ENCODE results near the gene CD300C. TPM values are rescaled to one million over a fixed set of nuclear protein-coding genes. Genes with fewer than 3 reads are reported as not detected.

Gene CD300C
- total RNA-seq, 2 donors from 2014 or later, result 0.35 to 1.1 TPM

DNA sequence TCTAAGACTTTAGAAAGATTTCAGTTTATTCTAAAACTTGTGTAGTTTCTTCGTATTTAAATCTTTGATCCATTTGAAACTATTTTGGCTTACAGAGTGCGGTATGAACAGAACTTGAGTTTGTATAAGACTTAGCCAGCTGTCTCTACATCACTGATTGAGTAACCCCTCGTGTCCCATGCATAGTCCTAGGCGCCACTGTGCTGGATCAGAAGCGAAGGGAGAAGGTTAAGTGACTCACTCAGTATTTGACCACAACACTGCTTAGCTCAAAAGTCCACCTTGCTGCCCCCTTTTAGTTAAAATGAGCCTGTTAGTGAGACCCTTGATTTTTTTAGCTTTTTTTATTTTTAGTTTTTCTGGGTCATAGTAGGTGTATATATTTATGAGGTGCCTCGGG, 43.1 kb downstream of the CD300C start:
- H3K27ac ChIP-seq, result no peak overlapping the region
- no peaks in the 10 kb centered on the region for H3K4me1 ChIP-seq
- H3K36me3 ChIP-seq, result no peaks in the 10 kb centered on the region
- H3K9me3 ChIP-seq, result no peaks in the 10 kb centered on the region
- no peak for DNase-seq
- no peak overlapping the region for H3K4me3 ChIP-seq
- TF ChIP-seq, protein P1, sequence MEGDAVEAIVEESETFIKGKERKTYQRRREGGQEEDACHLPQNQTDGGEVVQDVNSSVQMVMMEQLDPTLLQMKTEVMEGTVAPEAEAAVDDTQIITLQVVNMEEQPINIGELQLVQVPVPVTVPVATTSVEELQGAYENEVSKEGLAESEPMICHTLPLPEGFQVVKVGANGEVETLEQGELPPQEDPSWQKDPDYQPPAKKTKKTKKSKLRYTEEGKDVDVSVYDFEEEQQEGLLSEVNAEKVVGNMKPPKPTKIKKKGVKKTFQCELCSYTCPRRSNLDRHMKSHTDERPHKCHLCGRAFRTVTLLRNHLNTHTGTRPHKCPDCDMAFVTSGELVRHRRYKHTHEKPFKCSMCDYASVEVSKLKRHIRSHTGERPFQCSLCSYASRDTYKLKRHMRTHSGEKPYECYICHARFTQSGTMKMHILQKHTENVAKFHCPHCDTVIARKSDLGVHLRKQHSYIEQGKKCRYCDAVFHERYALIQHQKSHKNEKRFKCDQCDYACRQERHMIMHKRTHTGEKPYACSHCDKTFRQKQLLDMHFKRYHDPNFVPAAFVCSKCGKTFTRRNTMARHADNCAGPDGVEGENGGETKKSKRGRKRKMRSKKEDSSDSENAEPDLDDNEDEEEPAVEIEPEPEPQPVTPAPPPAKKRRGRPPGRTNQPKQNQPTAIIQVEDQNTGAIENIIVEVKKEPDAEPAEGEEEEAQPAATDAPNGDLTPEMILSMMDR (IDR thresholded peaks at IDR 0.05), result no peak
- H3K27me3 ChIP-seq, result no peaks in the 10 kb centered on the region
- H3K9ac ChIP-seq (ENCODE audit: low read depth in 2 of 2, low read length in 2 of 2), result no peak overlapping the region
- intact Hi-C loops (cut with DNase I), result no loop called here

DNA sequence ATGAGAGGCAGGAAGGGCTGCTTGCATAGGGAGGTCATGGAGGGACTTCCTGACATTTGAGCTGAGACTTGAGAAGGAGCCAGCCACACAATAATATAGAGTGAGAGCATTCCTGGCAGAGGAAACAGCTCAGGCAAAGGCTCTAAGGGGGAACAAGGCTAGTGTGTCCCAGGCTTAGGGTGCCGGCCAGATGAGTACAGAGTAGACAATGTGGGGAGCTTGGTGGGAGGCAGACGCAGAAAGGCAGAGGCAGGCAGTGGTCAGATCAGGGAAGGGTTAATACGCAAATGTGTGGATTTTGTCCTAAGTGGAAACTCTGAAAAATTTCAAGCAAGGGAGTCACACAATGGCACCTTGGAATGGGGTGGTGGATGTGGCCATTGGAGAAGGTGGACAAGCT, 45.9 kb downstream of the CD300C start:
- intact Hi-C loops (cut with DNase I), result no loop called here
- no peak for DNase-seq

DNA sequence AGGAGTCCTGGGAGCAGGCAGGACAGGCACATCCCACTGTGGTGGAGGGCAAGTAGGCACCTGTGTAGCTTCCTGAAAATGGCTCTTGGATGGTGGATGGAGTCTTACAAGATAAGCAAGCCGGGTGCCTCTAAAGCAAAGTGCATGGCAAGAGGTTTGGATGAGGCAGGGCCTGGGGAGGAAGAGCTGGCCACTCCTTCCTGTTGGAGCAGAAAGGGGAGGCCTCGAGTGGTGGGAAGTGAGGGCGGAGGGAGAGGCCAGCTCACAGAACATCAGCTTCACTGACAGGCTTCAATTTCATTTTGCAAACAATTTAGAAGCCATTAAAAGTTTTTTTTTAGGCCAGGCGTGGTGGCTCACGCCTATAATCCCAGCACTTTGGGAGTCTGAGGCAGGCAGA, 48.4 kb downstream of the CD300C start:
- H3K36me3 ChIP-seq, result no peaks in the 10 kb centered on the region
- H3K4me3 ChIP-seq, result no peak overlapping the region
- no peaks in the 10 kb centered on the region for H3K27me3 ChIP-seq
- DNase-seq, result no peak
- intact Hi-C loops (cut with DNase I), result no loop called here
- H3K9me3 ChIP-seq, result no peaks in the 10 kb centered on the region
- no peak overlapping the region for H3K9ac ChIP-seq (ENCODE audit: low read depth in 2 of 2, low read length in 2 of 2)
- TF ChIP-seq, protein P1 (IDR thresholded peaks at IDR 0.05), result no peak
- no peak overlapping the region for H3K27ac ChIP-seq
- H3K4me1 ChIP-seq, result no peaks in the 10 kb centered on the region

More for the DNA sequence above, 45.9 kb downstream of the CD300C start:
- H3K9ac ChIP-seq (ENCODE audit: low read depth in 2 of 2, low read length in 2 of 2), result no peak overlapping the region
- no peak overlapping the region for H3K4me3 ChIP-seq
- H3K9me3 ChIP-seq, result no peaks in the 10 kb centered on the region
- TF ChIP-seq, protein P1 (IDR thresholded peaks at IDR 0.05), result no peak
- H3K27ac ChIP-seq, result no peak overlapping the region
- H3K36me3 ChIP-seq, result no peaks in the 10 kb centered on the region
- H3K27me3 ChIP-seq, result no peaks in the 10 kb centered on the region
- H3K4me1 ChIP-seq, result no peaks in the 10 kb centered on the region

DNA sequence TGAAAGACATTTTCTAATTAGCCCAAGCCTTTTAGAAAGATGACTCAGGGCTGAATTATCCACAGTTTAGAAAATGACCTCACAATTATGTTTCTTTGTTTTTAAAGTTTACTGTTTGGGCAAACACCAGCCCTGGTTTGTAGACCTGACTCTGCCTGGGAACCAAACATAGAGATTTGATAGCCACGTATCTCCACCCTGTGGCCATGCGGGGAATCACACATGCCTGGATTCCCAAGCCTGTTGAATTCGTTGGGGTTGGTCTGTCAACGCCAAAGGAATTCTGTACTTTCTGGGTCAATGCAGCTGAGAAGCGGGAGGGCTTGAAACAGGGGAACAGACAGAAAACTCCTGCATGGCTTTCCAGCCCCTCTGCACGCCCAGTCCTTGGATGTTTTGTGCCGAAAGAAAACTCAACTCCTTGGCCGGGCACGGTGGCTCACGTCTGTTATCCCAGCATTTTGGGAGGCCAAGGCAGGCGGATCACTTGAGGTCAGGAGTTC, 52.5 kb downstream of the CD300C start:
- no peaks in the 10 kb centered on the region for H3K36me3 ChIP-seq
- no peak overlapping the region for H3K4me3 ChIP-seq
- intact Hi-C loops (cut with DNase I), result loop anchor here (2.0 kb wide), 1 partner anchor 125 kb away; no protein-coding TSS in a partner anchor
- TF ChIP-seq, protein P1 (IDR thresholded peaks at IDR 0.05), result peak; percentile 94
- H3K27ac ChIP-seq, result no peak overlapping the region
- H3K9ac ChIP-seq (ENCODE audit: low read depth in 2 of 2, low read length in 2 of 2), result no peak overlapping the region
- H3K27me3 ChIP-seq, result no peaks in the 10 kb centered on the region
- H3K4me1 ChIP-seq, result no peaks in the 10 kb centered on the region
- peak; percentile 78 for DNase-seq
- no peaks in the 10 kb centered on the region for H3K9me3 ChIP-seq

DNA sequence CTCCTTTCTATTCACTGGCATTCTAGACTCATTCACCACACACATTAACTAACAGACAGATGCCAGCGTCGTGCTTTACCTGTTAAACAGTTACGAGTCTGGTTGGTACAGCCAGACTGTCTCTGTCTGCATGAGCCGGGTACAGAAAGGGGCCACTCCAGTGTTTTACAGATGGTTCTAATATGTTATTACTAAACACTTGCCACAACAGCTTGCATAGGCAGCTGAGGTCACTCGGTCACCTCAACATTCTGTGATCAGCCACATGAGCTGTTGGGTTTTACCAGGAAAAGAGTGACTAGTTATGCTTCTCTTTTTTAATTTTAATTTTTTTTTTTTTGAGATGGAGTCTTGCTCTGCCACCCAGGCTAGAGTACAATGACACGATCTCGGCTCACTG, 54.3 kb downstream of the CD300C start:
- TF ChIP-seq, protein P1 (IDR thresholded peaks at IDR 0.05), result no peak
- H3K9ac ChIP-seq (ENCODE audit: low read depth in 2 of 2, low read length in 2 of 2), result no peak overlapping the region
- H3K4me1 ChIP-seq, result no peaks in the 10 kb centered on the region
- intact Hi-C loops (cut with DNase I), result loop anchor here (2.0 kb wide), 1 partner anchor 123 kb away; no protein-coding TSS in a partner anchor
- no peak overlapping the region for H3K27ac ChIP-seq
- H3K9me3 ChIP-seq, result no peaks in the 10 kb centered on the region
- no peaks in the 10 kb centered on the region for H3K36me3 ChIP-seq
- DNase-seq, result no peak
- H3K4me3 ChIP-seq, result no peak overlapping the region
- H3K27me3 ChIP-seq, result no peaks in the 10 kb centered on the region

Other genes with a start within 250 kb of the CD300C start
- 1 to 10 TPM; 2.6 to 3.2 TPM for gene KIF19, start 219.9 kb downstream of the CD300C start, total RNA-seq
- under 1 TPM in 1 of 2 donors, not detected in 1; 0.22 TPM for gene BTBD17, start 184.2 kb downstream of the CD300C start, total RNA-seq
- under 1 TPM; 0.35 to 0.74 TPM for gene GPR142, start 178.6 kb downstream of the CD300C start, total RNA-seq
- gene GPRC5C, start 114.0 kb downstream of the CD300C start, total RNA-seq, result 100 to 1,000 TPM; 139 to 193 TPM
- 1 to 10 TPM; 3.1 to 5.6 TPM for gene CD300A, start 79.5 kb downstream of the CD300C start, total RNA-seq
- under 1 TPM in 1 of 2 donors, not detected in 1; 0.69 TPM for gene CD300LB, start 14.6 kb downstream of the CD300C start, total RNA-seq
- under 1 TPM in 1 of 2 donors, not detected in 1; 0.45 TPM for gene CD300H, start 21.4 kb upstream of the CD300C start, total RNA-seq
- not detected for gene CD300LD, start 46.2 kb upstream of the CD300C start, total RNA-seq
- 1 to 10 TPM in 1 of 2 donors, not detected in 1; 1.2 TPM for gene CD300E, start 77.6 kb upstream of the CD300C start, total RNA-seq
- 1 to 10 TPM; 1.0 to 1.1 TPM for gene CD300LF, start 166.8 kb upstream of the CD300C start, total RNA-seq
- gene RAB37, start 191.1 kb upstream of the CD300C start, total RNA-seq, result 1 to 10 TPM; 4.5 to 7.2 TPM
- gene NHERF1, start 202.5 kb upstream of the CD300C start, total RNA-seq, result 100 to 1,000 TPM; 186 to 244 TPM
- 10 to 100 TPM; 28.4 to 52.6 TPM for gene NAT9, start 230.2 kb upstream of the CD300C start, total RNA-seq